RPMI8226 (cell line): ENCODE data around the gene LNPK.

ENCODE experiments used
- DNase-seq: peaks from one replicate; pipeline ENCODE4 v3.0.0-alpha.2; 2015

Gene LNPK

GRCh38 chr2:175892046-175892445 lies 110.0 kb downstream of the LNPK start:
- DNase-seq = no peak

GRCh38 chr2:175890636-175891242 lies 111.3 kb downstream of the LNPK start:
- no peak for DNase-seq

- DNase-seq = no peak
These were observed 112.3 kb downstream of the LNPK start for GRCh38 chr2:175889701-175890302.

- no peak for DNase-seq
These were observed 114.3 kb downstream of the LNPK start for GRCh38 chr2:175887776-175888175.

- DNase-seq = no peak
These were observed 117.2 kb downstream of the LNPK start for GRCh38 chr2:175884697-175885393.

- no peak for DNase-seq
These were observed 118.4 kb downstream of the LNPK start for GRCh38 chr2:175883586-175884194.

GRCh38 chr2:175879679-175880078 lies 122.4 kb downstream of the LNPK start:
- DNase-seq = no peak

- DNase-seq = no peak
These were observed 124.1 kb downstream of the LNPK start for GRCh38 chr2:175877845-175878544.

GRCh38 chr2:175874291-175874690 lies 127.8 kb downstream of the LNPK start:
- no peak for DNase-seq
